CD4-positive, alpha-beta T cell treated with Interleukin-6 at 100 ng/mL for 8 hours (primary cell): ENCODE results near the gene CMSS1.
A peak's percentile ranks its signal among the peaks of the same experiment; 100 is the strongest.
"Not testable (repeated sequence)": the region's sequence is repeated elsewhere in the genome, so short reads cannot be mapped to it uniquely, and the experiment has no call there.

Experiments
- DNase-seq: peaks from one replicate; pipeline ENCODE4 v3.0.0-alpha.2; 2020; ENCODE audit warnings: mixed read lengths, low spot score

Gene CMSS1

DNA sequence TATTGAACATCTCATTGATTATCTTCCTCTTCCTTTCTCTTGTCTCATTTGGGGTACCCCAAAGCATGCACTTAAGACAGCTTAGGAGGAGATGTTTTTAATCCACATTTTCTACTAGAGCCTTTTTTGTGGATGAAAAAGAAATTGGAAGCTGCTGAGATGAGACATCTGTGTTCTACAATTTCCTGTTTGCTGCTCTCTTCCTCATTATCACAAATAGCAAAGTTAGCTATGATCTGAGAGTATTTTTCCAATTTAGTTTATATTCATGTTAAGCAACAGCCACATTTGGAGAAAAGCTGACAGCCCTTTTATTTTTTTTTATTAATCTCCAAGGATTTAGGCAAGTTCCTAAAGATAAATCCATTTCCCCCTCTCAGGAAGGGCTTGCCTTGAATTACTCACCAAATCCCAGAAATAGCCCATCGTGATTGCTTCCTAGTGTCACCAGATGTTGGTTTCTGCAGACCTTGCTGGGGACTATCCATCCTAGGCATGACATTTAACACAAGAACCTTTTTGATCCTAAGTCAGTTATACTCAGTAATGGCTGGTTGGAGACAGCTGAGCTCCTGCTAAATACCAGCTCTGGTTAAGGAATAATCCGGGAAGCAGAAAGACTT, 367.4 kb downstream of the CMSS1 start:
- DNase-seq = no peak

DNA sequence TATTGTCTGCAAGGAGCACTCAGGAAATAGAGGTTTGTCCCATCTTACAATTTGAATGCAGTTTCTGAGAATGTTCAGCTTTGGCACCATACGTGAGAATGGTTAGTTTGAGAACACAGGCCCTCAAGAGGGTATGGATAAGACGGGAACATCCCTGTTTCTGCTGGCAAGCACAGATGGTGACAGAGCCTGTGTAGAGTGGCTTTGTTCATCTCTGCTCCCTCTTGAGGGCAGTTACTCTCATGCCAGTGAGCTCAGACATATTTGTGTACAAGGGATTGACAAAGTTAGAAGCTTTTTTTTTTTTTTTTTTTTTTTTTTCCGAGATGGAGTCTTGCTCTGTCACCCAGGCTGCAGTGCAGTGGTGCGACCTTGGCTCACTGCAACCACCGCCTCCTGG, 368.2 kb downstream of the CMSS1 start:
- DNase-seq = no peak

DNA sequence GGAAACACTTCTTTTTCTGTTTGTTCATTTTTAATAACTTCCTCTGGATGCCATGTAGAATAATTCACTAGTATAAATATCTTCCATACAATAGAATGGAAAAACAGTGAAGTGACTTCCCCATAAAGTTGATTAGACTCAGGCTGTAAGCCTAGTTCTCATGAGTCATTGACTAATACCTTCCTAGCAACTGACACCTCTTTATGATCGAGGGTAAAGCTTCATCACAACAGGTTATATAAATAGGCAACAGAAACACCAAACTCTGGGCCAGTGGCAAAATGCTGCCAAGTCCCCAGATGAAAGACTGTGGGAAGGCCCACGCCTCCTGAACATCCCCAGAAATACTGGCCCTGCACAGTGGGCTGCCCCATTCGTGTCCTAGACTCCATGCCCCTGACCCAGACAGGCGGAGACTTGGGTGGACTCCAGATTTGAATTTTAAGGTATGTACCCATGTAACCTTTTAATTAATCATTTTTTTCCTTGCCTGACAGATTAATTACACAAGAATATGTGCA, 371.8 kb downstream of the CMSS1 start:
- no peak for DNase-seq

DNA sequence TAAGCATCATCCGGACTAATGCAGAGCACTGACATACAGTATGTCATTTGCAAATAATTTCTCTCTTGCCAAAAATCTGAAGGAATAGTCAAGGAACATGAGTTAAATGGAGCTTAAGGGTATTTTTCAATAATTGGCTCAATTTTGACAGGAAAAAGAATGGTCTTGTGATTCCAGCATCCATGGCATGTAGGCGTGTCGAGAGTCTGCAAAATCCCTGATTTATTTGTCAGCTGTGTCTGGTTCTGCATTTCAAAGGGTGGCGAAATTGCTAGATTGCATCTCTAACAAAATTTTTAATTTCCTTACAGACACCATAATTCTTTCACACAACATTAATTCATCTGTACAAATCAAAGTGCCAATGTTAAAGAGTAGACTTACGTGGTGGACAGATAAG, 377.7 kb downstream of the CMSS1 start:
- DNase-seq = no peak

DNA sequence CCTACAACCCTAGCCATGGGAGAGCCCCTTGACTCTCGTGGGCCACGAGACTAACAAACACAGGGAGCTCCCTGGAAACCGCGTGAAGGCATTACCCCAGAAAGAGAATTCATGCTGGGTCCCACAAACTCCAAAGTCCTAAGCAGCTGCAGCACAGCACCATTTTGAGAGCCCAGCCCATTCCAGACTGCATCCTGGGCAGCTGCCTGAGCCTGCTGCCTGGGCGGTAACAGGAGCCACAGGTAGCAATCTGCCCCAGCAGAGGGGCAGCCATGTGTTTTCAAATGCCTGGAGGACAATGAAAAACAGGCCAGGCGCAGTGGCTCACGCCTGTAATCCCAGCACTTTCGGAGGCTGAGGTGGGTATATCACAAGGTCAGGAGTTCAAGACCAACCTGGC, 380.2 kb downstream of the CMSS1 start:
- DNase-seq = no peak

DNA sequence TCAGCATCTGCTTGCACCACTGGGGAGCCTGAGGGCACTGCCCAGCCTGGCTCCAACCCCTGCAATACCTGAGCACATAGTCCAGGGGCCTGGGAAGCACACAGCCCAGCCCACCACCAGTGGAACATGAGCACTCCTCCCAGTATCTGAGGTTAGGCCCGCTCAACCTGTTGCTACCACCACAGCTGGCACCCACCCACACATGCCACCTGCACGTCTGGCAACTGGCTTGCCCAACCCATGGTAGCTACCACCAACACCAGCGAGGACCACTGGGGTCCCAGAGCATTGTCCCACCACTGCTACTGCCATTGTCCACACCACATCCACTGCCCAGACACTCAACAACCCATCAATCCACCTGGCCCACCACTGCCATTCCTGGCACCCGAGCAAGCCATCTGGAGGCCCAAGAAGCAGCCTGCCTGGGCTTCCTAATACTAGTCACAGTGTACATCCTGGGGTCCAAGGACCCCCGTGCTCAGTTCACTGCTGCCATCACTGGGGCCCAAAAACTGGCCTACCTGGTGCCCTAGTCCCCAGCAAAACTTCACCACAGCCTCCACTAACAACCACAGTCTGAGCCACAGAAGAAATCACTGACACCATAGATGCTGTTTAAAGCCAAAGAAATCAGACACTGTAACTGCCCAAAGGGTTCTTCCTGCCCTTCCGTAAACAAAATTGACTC, 381.1 kb downstream of the CMSS1 start:
- DNase-seq = no peak

DNA sequence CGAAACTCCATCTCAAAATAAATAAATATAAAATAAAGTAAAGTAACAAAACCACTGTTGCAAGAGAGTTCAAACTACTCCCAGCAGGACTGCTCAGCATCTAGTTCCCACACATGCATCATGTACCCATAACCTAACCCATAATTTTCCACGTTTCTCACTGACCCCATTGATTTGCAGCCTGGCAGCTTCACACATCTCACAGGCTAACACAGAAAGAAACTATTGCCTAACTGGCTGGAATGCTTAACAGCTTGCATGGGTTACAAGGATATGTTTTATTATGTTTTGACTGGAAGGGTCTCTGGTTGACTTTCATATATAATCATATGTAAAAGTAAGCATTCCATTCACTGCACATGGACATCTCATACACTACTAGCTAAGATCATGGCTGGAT, 387.5 kb downstream of the CMSS1 start:
- DNase-seq = no peak

DNA sequence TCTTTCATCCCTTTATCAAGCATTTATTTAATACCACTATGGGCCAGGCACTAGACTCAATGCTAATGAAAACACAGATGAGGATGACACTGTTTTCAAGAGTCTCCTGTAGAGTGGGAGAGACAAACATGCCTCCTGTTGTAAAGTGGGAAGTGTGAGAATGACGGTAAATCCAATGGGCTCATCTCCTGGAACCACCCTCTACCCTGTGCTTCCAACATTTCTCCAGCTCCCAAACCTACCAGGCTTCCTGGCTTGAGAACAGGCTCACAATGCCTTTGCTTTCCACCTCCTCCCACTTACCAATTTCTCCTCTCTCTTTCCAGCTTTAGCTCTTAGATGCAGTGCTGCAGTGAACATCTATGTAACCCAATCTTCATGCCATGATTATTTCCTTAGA, 389.0 kb downstream of the CMSS1 start:
- no peak for DNase-seq

DNA sequence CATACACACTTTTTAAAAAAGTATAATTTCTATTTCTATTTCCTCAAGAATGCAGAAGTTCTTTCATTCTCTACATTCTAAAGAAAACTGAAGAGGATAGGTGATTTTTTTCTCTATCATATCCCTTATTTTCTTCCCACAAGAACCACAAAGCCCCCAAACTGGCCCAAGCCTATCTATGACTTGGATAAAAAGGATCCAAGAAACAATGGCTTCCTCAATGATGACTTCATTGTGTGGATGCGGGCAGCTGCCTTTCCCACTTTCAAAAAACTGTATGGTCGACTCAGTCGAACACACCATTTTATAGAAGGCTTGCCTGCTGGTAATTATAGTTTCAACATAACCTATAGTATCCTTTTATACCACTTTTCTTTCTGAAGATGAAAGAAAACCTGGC, 390.2 kb downstream of the CMSS1 start:
- DNase-seq = no peak

DNA sequence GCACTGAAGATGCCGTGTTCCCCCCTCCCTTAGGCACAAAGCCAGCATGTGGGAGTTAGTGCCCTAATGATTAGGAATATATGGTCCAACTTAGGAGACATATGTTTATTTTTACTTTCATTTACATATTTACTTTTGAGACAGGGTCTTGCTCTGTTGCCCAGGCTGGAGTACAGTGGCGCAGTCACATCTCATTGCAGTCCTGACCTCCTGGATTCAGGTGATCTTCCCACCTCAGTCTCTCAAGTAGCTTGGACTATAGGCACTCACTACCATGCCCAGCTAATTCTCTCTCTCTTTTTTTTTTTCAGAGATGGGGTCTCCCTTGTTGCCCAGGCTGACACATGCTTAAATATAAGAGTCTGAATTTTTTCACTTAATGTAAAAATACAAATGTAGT, 391.5 kb downstream of the CMSS1 start:
- no peak for DNase-seq

DNA sequence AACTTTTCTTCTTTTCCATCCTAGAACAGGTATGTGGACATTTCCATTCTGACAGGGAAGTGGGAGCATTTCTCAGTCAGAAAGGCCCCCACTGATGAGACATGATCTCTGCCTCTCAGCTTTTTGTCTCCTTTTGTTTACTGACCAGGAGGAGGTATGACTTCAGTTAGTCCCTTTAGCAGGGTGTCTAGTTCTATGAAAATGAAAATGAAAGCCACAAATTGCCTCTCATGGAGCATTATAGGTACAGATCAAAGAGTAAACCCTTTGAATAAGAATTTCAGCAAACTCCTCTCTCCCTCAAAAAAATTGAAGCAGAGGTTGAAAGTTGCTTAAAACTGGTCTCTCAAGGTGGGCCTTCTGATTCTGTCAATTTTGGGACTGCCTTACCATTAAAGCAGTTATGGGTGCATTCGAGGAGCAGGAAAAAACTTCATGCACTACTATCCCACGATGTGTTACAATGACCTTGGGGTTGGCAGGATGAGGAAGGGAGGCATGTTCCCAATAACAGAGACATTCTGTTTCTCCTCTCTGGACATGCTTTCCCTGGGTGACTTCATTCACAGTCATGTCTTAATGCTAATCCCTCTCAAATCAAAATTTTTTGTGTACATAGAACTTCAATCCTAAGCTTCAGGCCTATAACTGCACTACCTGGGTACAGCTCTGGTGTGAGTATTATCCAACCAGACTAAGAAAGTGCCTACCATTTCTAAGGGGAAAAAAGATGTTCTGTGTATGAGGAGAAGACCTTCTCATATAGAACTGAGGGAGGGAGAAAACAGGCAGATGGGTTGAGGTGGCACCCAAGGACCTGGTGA, 392.5 kb downstream of the CMSS1 start:
- DNase-seq = peak; percentile 9

DNA sequence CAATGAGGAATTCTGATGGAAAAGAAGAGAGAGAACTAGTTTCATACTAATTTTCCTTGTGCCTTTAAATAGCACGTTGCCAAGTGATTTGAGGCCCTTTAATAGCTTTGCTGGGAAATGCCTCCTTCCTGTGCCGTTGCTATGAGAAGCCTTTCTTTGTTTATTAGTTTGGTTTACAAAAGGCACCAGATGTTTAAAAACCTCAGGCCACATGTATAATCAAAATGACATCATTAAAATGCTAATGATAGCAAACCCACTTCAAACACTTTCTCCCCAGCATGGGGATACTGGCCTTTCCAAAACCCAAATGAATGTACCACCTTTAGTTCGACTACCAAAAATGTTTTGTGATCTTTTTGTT, 393.1 kb downstream of the CMSS1 start:
- DNase-seq = no peak

DNA sequence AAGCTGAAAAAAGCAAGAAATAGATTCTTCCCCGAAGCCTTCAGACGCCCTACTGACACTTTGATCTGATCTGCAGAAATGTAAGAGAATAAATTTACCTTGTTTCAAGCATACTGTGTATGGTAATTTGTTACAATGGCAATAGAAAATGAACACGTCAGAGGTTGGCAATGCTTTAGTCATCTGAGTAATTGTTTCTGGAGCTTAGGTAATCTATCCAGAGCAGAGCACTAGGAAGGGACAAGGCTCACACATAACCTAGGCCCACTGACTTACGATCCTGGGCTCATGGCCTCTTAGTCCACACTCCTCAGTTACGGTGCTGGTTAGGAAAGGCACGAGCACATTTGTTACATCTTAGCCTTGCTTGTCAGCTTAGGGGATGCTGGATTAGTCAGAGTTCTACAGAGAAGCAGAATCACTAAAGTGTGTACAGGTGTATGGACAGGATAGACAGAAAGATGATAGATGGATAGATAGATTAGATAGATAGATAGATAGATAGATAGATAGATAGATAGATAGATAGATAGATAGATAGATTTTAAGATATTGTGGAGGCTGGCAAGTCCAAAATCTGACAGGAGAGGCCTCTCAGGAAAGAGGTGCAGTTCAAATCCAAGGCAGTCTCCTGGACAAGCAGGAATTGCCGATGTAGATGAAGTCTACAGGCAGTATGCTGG, 396.4 kb downstream of the CMSS1 start:
- no peak for DNase-seq

DNA sequence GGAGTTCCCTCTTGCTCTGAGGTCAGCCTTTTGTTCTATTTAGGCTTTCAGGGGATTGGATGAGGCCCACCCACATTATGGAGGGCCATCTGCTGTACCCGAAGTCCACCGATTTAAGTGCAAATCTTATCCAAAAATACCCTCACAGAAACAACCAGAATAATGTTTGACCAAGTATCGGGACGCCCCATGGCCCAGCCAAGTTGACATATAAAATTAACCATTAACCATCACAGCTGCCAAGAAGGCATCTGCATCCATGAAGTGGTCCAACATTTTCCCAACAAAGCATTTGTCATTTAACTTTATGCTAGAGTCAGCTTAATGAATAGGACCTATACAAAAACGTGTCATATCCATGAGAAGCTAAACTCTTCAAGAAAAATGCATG, 396.9 kb downstream of the CMSS1 start:
- DNase-seq = no peak

DNA sequence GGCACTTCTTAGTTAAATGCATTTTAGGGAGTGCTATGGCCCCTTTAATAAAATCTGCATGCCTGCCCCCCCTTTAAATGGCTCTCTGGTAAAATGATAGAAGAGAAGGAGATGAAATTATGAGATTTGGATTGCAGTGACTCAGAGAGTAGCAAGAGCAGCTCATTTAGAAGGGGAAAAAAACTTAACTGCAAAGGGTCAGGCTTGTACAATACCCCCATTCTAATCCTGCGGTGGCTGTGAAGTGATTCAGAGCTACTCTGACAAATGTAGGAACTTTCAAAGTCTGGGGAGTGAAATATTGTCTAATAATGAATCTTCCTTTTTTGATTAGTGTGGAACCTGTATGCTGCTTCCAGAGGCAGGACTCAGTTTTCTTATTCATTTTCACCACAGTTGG, 399.1 kb downstream of the CMSS1 start:
- no peak for DNase-seq

DNA sequence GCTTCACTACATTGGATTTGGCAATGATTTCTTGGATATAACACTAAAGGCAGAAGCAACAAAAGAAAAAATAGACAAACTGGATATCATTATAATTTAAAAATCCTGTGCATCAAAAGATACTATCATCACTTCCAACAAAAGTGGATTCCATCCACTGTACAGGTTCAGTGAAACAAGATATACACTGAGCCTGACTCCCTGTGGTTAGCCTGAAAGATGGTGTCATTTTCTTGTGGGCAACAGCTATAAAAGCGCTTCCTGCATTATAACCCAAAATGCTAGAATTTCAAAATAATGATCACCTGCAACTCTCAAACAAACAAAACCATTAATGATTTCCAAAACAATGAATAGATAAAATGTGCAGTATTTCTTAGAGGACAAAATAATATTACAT, 403.5 kb downstream of the CMSS1 start:
- DNase-seq = no peak

DNA sequence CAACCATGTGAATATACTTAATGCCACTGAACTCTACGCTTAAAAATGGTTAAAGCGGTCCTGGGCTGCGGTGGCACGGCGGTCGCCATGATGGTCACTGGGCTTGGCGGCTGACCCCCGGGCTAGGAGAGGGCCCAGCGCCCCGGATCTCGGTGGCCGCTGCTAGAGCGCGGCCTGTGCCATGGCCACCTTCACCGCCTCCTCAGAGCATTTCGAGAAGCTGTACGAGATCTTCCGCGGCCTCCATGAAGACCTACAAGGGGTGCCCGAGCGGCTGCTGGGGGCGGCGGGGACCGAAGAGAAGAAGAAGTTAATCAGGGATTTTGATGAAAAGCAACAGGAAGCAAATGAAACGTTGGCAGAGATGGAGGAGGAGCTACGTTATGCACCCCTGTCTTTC, 407.5 kb downstream of the CMSS1 start:
- no peak for DNase-seq

DNA sequence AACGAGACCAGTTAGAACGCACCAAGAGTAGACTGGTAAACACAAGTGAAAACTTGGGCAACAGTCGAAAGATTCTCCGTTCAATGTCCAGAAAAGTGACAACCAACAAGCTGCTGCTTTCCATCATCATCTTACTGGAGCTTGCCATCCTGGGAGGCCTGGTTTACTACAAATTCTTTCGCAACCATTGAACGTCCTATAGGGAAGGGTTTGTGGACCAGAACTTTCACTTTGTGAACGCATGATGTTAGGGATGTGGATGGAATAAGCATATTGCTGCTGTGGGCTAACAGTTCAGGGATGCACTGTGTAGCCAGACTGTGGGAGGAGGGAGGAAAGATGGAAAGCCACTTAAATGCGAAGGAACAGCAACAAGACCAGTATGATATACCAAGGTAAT, 408.2 kb downstream of the CMSS1 start:
- DNase-seq = no peak

DNA sequence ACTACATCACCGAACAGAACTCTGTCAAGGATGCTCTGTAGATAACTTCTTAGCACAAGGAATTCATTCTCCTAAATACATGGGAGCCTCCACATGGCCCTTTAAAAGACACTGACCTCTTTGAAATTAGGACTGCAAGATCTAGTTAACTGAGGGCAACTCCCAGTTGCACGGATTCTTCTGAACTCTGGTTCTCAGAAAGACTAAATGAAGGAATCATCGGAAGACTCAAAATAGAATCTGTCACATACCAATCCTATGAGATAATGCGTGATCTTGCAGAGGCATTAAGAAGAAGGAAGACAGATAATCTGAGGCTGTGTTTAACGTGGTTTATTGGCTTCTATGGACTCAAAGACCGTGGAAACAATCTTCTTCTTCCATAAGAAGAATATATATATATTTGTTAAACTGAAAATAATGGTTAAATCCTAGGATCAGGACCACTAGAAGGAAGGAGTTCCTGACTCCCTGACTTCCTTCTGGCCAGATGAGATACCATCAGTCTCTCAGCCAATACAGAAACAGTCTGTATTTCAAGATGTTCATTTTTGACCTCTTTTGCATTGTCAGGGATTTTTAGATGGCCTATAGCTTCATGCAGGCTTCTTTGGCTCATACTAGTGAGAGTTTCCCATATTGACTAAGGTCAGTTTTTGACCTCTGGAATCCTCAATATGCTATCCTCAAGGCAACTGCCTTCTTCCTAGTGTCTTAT, 409.2 kb downstream of the CMSS1 start:
- no peak for DNase-seq

DNA sequence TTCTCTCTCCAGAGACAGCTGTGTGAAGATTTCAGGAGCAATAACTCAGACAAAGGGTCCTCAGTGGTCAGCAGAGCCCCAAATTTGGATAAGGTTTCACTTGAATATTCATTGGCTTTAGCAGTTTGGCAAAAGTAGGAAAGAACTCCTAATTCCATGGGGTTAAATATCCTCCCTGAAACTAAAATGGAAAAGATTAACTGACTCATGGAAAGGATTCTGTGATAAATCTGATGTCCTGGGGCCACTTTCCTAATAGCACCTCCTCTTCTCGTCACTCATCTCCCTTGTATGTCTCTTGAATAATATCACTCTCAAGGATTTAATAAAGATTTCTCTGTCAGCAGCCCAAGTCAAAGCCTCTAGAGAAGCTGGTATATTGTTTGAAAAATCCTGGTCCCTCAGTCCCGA, 409.9 kb downstream of the CMSS1 start:
- DNase-seq = no peak

DNA sequence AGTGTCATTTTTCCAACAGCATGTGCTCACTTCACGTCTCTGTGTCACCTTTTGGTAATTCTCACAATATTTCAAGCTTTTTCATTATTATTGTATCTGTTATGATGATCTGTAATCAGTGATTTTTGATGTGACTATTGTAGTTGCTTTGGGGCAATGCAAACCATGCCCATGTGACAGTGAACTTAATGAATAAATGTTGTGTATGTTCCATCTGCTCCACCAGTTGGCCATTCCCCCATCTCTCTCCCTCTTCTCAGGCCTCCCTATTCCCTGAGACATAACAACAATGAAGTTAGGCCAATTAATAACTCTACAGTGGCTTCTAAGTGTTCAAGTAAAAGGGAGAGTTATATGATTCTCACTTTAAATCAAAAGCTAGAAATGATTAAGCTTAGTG, 410.6 kb downstream of the CMSS1 start:
- no peak for DNase-seq

DNA sequence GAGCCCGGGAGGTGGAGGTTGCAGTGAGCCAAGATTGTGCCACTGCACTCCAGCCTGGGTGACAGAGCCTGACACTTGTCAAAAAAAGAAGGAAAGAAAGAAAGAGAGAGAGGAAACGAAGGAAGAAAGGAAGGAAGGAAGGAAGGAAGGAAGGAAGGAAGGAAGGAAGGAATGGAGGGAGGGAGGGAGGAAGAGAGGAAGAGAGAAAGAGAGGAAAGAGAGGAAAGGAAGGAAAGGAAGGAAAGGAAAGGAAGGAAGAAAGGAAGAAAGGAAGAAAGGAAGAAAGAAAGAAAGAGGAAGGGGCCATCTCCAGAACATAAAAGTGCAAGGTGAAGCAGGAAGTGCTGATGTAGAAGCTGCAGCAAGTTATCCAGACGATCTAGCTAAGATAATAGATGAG, 411.5 kb downstream of the CMSS1 start:
- not testable (repeated sequence) for DNase-seq
